NCI-H524 (cell line): ENCODE results near the gene ACP3.
A peak's percentile ranks its signal among the peaks of the same experiment; 100 is the strongest.
"Not testable (repeated sequence)": the region's sequence is repeated elsewhere in the genome, so short reads cannot be mapped to it uniquely, and the experiment has no call there.

Experiments used
- DNase-seq, 2 experiments: peaks; one replicate each; lab custom pipeline; 2025; lab: John Stamatoyannopoulos, UW

ACP3 gene

DNA sequence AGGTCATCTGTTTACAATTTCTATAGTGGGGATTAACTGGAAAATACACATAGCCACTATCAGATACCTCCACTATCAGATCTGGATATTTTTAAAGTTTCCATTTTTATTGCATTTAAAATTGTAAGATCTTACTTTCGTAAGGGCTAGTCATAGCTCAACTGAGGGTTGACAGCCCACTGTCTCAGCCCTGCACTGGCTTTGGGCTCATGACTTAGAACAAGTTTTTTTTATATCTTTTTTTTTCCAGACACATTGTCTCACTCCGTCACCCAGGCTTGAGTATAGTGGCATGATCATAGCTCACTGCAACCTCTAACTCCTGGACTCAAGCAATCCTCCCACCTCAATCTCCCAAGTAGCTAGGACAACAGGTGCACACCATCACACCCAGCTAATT is 51.3 kb downstream of the ACP3 start:
- no peak for DNase-seq

DNA sequence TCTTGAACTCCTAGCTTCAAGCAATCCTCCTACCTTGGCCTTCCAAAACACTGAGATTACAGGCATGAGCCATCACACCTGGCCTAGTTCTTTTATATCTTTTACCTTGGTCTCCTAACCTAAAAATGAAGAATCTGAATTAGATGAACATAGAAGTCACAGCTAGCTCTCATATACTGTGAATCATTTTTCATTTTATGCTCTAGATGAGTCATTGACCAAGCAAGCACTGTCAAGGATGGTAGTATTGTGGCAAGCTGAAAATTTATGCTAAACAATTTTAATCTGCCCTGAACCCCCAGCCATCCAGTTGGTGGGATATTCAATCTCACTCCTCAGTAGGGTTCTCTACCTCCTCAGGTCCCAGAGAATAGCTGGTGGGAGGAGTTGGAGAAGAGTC is 51.8 kb downstream of the ACP3 start:
- no peak for DNase-seq

DNA sequence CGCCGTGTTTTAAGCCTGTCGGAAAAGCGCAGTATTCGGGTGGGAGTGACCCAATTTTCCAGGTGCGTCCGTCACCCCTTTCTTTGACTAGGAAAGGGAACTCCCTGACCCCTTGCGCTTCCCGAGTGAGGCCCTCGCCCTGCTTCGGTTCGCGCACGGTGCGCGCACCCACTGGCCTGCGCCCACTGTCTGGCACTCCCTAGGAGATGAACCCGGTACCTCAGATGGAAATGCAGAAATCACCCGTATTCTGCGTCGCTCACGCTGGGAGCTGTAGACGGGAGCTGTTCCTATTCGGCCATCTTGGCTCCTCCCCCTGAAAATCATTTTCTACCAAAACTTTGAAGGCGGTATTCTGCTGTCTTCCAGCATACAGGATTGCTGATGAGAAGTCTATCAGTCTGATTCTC is 59.7 kb downstream of the ACP3 start:
- not testable (repeated sequence) for DNase-seq

DNA sequence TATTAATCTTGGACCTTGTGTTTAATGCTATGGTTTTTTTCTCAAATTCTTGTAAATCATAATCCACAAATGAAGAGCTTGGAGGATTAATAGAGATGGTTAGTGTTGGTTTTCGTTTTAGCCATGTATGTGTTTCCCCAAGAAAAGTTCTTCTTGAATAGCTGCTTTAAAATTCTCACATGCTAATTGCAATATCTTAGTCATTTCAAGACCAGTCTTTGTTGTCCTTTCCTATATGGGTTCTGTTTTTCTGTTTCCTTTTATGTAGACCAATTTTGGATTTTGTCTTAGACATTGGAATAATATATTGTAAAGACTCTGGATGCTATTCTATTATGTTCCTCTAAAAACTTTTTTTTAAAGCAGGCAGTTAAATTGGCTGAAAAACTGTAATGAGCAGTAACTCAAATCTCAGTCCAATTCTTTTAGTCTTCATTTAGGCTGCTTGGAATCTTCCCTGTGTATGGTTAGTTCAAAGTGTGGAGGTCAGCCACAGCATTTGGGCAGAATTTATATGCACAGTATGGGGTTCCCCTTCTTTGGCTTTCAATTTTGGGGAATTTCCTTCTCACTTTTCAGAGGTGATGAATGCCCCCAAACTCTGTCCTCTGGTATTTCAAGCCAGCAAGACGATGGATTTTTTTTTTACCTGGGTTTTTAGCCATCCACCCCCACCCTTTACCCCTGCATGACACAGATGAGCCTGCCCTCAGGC is 61.0 kb downstream of the ACP3 start:
- no peak for DNase-seq

DNA sequence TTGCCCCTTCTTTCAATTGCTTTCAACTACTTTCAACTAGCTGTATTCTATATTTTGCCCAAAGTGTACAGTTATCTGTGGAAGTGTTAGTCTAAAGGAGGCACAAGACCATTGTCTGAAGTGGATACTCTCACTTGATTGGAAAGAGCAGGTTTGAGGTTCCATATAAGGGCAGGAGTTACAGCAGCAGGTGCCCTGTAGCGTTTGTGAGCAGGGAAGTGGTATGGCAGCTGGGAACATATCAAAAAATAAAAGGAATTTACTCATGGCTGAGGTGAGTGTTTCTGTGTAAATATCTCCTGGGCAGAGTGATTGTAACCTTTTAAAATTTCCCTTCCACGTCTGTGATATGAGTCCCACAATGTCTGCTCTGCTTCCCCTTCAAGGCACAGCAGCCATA is 61.6 kb downstream of the ACP3 start:
- no peak for DNase-seq

DNA sequence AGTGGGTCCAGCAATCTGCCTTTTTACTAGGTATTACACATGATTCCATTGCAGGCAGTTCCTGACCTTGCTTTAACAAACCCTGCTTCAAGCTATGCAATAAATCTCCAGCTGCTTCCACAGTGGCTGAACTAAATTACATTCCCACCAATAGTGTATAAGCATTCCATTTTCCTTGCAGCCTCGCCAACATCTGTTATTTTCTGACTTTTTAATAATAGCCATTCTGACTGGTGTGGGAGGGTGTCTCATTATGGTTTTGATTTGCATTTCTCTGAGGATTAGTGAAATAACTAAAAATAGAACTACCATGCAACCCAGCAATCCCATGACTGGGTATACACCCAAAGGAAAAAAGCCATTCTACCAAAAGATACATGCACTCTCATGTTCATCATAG is 63.7 kb downstream of the ACP3 start:
- DNase-seq = peak in 1 of 2 experiments; percentile 18

DNA sequence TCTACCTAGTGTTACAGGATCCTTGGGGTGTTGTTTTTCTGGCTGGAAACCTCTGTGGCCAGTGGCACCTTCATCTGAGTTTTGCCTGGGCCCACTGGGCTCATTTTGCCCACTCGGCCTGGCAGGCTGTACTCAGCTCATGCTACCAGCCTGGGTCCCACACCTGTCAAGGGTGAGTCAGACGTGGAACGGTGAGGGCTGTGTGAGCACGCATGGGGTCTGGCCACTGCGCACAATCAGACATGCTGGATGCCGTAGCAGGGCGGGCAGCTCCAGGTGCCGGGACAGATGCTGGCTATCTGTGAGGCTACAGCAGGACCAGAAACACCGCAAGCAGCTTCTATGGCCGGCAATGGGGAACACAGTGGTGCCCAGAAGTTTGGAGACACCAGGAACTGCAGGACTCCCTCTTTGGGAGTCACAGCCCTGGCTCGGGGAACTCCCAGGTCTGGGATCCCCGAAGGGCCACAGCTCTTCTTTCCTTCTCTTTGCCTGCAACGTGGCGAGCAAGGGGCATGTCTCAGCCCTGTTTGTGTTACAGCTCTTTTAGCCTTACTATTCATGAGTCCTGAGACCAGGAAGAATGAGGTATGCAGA is 64.2 kb downstream of the ACP3 start:
- no peak for DNase-seq

DNA sequence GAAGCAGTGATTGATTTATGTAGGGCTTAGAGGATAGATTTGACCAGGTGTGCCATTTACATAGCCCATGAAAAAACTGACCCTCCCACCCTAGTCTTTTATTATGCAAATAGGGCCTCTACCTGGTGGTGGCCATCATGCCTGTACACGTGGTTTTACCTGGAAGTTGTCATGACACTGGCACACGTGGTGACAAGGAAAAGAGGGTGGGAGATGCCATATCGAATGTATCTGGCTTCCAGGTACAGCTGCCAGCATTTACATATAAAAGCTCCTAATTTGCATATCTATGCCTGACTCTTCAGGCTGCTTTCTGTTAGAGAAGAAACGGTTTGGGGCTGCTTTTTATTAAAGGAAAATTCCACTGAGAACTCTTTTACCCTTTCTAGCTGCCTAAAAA is 65.1 kb downstream of the ACP3 start:
- no peak for DNase-seq

DNA sequence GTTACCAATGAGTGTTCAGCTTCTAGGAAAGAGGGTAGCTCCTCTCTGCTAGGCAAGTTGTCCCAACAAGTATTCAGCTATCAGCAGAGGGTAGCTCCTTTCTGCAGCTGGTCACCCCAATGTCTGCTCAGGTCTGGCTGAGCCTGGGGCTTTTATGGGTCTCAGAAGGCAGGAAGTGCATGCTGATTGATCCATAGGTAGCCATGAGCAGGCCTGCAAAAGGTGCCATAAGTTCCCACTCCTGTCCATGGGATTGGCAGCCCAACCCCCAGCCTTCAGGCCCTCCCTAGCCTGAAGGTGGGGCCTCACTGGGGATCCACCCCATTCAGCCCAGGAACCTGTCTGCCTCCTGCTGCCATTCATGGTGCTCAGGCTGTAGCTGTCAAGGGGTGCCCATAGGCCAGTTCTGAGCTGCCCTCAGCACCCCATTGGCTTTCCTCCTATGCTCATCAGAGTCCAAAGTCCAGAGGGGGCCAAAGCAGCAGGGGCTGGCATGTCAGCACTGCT is 65.5 kb downstream of the ACP3 start:
- no peak for DNase-seq

DNA sequence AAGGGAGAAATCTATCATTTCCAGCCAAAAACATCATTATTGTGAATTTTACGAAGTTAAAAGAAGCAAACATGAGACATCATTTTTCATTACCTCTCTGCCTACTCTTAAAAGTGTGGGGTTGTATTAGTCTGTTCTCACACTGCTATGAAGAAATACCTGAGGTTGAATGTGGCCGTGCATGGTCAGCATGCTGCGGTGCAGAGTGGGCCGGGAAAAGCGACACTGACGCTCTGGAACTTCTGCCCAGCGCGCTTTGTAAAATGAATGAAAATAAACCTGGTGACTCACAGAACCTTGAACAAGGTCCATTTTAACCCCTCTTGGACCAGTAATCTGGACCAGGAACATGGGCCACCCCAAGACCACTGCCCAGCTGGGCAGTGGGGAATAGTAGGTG is 69.1 kb downstream of the ACP3 start:
- DNase-seq = no peak

DNA sequence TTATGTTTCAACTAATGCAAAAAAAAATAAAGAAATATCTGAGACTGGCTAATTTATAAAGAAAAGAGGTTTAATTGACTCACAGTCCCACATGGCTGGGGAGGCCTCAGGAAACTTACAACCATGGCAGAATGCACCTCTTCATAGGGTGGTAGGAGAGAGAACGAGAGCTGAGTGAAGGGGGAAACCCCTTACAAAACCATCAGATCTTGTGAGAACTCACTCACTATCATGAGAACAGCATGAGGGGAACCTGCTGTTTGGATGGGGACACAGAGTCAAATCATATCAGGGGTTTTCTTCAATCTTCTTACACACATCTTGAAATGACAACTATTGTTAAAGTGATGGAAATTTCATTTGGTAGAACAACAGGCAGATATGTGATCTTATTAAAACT is 75.5 kb downstream of the ACP3 start:
- DNase-seq = not testable (repeated sequence)

DNA sequence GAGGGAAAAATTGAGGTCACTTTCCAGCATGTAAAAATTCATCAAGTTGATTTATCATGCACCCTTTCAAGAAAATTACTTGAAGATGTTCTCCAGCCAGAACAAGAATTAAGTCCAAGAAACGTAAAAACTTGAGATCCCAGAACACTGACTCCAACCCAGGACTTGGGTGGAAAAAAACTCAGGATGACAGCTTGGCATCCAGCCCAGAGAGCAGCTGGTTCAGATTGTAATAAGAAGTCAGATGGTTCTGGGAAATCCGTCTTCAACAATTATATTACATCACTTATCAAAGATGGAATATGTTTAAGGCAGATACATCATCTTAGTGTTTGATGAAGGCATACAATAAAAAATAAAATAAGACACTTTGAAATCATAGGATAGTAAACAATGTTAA is 77.1 kb downstream of the ACP3 start:
- DNase-seq = peak; percentile 38 to 83

DNA sequence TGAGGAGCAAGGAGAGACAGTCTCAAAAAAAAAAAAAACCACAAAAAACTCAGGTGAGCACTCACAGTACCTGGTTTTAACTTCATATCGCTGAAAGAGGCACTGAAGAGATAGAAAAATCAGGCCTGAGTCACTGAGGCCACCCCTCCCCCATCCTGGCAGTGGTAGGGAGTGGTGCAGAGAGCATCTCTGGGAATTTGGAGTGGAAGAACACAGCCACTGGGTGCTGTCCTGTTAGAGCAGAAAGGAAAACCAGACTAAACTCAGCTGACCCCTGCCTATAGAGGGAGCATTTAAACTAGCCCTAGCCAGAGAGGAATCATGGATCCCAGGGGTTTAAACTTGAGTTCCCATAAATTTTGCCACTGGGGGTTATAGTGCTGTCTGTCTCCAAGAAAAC is 77.9 kb downstream of the ACP3 start:
- DNase-seq = no peak

DNA sequence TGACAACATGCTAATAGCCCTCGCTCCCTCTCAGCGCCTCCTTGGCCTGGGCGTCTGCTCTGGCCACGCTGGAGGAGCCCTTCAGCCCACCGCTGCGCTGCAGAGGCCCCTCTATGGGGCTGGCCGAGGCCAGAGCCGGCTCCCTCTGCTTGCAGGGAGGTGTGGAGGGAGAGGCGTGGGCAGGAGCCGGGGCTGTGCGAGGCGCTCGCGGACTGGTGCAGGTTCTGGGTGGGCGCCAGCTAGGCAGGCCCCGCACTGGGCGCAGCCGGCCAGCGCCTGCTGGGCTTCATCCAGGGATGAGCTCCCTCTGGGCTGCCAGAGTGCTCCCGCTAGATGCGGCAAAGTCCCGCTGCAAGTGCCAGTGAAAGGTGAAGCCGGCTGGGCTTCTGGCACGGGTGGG is 79.0 kb downstream of the ACP3 start:
- DNase-seq = no peak

DNA sequence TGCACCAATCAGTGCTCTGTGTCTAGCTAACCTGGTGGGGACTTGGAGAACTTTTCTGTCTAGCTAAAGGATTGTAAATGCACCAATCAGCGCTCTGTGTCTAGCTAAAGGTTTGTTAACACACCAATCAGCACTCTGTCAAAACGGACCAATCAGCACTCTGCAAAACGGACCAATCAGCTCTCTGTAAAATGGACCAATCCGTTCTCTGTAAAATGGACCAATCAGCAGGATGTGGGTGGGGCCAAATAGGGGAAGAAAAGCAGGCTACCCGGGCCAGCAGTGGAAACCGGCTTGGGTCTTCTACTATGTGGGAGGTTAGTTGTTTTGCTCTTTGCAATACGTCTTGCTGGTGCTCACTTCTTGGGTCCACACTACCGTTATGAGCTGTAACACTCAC is 79.6 kb downstream of the ACP3 start:
- DNase-seq = not testable (repeated sequence)

DNA sequence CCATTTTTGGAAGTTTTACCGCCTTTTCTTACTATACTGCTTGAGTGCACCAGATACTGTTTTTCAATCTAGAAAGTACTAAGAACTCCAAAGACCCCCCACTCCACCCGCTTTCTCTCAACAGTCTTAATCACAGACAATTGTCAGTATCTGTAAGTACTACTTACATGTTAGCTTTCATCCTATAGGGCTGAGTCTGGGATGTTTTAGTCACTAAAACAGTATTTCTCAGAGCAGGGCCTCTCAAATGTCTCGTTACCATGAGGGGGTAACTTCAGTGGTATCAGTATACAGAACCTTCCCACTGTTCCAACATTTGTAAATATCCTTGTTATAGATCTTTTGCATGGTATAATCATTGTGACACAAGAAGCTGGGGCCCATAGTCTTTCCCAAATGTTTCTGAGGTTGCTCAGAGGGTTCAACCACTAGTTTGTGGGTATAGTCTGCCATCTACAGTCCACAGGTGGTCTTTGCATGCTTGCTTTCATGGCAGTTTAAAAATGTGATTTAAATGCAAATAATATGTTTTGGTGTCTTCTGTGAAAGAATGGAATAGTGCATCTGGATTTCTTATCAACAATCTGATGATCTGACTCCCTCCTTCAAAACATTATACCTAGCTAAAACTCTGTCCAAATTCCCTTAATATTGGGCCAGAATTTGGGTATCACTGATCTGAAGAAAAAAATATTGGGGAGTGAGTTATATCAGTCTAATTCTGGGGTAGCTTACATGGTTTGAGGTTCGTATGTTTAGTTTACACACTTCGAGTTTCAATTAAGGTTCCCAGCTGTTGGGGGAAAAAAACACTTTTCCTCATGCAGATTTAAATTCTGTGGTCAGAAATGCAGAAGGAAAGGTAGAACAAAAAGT is 82.1 kb downstream of the ACP3 start:
- DNase-seq = peak; percentile 42 to 71

DNA sequence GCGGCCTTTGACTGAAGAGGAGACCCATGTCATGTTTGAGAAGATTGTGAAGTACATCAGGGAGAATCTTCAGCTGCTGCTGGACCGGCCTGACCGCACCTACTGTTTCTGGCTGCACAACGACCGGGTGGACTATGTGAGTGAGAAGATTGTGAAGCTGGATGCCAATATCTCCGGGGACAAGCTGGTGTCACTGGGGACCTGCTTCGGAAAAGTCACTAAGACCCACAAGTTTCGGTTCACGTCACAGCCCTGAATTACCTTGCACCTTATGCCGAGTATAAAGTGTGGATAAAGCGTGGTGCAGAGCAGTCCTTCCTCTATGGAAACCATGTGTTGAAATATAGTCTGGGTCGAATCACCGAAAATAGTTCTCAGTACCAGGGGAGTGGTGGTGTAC is 84.0 kb downstream of the ACP3 start:
- no peak for DNase-seq

DNA sequence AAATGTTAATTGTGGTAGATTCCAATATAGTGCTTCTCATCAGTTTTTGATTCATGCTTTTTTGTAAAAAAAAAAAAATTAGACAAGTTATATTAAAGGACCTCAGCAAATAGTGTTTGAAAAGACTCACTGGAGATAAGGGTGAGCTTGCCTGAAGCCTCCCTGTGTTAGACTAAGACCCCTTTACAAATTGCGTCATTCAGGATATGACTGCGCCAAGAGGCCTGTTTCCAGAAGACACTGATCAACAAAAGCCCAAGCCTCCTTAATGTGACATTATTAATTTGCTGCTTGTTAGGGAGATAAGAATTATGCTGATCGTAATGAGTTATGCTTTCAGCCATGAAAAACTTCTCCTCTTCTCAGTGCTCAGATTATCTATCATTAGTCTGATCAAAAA is 87.1 kb downstream of the ACP3 start:
- DNase-seq = no peak

DNA sequence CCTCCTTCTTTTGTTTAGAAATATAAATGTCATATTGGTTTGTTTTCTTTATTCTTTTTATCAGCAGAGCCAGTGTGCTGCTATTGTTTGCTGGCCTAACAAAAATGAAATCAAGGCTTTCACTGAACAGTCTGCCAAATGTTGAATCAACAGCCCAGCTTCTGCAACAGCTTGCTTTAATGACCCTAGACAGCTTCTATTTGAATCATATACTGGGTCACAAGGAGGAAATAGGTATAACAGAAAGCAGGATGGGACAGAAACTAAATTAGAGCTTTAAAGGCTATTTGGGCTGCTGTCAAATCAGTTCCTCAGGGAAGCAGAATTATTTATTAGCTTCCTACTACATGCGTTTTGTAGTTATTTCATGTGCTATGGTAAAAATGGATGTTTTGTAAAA is 88.0 kb downstream of the ACP3 start:
- DNase-seq = no peak

DNA sequence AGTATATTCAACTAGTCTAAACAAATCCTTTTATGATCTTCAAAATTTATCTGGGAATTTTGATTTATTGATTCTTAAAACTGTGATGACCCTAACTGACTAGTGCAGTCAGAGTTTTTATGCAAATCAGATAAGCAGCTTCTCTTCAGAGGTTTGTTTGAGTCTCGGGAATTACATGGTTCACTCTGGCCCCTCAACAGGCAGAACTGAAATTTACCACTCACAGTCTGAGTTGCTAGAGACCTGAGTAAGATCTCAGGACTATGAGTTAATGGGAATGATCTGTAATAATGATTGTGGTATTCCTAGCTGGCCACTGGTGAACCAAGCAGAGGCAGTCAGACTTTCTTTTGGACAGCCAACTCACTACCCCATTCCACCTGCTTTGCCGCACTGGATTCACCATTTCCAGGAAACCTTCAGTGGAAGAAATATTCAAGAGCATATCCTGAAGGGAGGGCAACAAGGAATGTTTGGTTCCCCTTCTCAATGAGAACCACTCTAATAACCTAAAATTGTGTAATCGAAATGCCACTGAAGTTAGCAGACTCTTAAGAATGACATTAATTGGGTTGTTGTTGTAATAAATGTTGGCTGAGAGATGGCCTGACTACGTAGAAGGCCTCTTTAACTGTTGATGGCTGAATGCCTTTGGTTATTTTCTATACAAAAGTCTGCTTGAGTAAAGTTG is 88.5 kb downstream of the ACP3 start:
- DNase-seq = no peak

DNA sequence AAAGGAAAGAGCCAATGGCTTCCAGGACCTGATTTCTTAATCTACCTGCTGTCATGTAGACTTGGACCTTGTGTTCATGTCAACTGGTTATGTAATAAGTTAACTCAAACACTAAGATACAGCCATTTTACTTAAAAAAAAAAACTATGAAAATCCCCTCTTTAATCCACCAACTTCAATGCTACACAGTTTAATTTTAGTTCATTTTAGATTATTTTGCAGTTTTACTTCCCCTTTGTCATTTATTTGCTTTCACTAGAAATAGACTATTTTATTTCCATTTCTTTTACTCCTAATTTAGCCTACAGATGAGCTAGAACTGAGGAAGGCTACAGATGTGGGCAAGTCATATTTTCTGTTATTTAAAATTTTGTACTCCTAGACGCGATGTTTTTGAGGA is 89.4 kb downstream of the ACP3 start:
- no peak for DNase-seq

DNA sequence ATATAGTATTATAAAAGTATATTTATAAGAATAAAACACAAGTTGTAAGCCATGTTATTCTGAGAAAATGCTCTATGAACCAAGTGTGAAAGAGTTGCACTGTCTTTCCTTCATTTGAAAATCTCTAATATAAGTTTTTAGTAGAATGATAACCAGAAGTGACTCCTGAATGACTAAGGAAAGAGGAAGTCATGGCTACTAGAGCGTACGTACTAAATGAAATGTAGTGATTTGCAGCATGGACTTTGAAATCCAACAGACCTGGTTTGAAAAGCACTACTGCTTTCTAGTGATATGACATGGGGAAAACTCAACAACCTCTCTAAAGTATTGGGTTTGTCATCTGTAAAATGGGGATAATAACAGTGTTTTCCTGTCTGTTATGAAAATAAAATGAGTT is 89.8 kb downstream of the ACP3 start:
- DNase-seq = no peak
